Forelimb muscle (tissue), 1 donor: ENCODE data around the gene HOXC9. TPM values are rescaled to one million over a fixed set of nuclear protein-coding genes. Genes with fewer than 3 reads are reported as not detected.

Source experiments
- DNase-seq: peaks from one replicate; pipeline ENCODE4 v3.0.0-alpha.2; 2013; ENCODE audit warnings: low read depth
- polyA plus RNA-seq: library from polyadenylated mRNA; unstranded; fragments of 120-200 nt; gene quantifications from one replicate; pipeline ENCODE4 v1.2.1, GENCODE V29; 2013; ENCODE audit not compliant: insufficient read length

The HOXC9 gene
- polyA plus RNA-seq, 1 donor, result 0.52 TPM

DNA sequence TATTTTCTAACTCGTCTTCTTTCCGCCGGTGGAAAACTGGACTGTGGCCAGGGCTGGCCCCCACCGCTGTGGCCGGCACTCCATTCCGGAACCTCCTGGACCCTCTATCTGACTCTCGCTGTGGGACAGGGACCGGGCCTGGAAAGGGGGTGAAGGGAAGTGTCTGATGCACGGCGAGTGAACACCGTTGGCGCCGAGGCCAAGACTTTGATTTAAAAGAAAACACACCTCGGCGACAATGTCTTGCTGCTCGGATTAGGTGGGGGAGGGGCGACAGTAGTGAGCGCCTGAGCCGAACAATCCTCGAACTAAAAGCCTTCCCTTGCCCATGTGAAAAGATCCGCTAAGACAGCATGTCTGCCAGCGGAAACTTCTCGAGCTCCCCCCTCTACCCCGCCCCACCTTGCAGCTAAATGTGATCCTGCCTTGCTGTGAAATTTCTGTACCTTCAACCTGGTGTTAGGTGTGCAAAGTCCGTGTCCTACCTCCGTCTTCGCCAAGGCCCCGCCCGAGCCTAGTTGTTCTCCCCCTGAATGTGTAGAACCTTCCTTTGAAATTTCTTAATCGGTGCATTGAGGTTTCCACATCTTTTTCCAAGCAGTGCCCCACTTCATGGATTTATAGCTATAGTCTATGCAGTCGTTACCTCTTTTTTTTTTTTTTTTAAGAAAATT is 24.3 kb upstream of the HOXC9 start:
- DNase-seq, result no peak

GRCh38 chr12:53976172-53976822 is 23.7 kb upstream of the HOXC9 start:
- no peak for DNase-seq

GRCh38 chr12:53976823-53977595 is 23.0 kb upstream of the HOXC9 start:
- DNase-seq, result no peak

- DNase-seq, result no peak
Measured at GRCh38 chr12:53977596-53978445, 22.1 kb upstream of the HOXC9 start.

DNA sequence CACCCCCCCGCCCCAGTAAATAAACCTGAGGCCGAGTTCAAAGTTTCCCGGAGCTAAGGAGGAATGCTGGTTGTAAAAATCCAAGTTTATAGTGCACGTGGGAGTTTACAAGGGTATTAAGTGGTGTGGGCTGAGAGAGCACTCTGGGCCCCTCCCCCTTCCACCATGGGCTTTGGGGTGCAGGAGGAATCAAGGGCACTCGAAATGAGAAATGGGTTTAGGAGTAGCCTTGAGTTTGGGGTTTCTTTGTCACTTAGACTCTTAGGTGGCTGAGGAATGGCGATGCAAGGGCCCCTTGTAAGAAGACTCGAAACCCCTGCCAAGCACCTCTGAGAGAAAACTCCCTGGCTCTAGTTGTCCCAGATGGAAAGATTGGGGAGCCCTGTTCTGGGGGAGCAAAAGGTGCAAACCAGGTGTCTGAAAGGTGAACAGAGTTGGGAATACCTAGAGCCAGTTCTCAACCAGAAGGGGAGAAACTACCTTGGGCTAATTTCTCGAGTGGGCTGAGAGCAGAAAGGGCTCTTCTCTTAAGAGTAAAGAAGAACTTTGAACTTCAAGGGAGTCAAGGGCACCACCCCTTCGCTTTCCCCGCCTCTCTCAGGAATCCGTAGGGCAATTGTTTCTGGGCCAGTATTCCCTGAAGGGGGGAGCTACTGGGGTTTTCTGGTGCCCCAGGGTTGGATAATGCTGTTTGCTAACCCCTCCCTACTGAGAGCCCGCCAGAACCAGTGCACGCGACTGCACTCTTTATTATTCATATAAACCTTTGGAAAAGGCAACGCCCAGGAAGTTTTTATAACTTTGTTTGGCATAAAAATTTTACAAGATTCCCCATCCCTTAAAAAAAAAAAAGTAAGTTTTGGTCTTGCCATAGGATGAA is 21.2 kb upstream of the HOXC9 start:
- DNase-seq, result no peak

GRCh38 chr12:53980104-53980801 is 19.7 kb upstream of the HOXC9 start:
- DNase-seq, result no peak

- no peak for DNase-seq
Measured at GRCh38 chr12:53980802-53981496, 19.0 kb upstream of the HOXC9 start.

GRCh38 chr12:53981634-53982565 is 18.1 kb upstream of the HOXC9 start:
- DNase-seq, result no peak

DNA sequence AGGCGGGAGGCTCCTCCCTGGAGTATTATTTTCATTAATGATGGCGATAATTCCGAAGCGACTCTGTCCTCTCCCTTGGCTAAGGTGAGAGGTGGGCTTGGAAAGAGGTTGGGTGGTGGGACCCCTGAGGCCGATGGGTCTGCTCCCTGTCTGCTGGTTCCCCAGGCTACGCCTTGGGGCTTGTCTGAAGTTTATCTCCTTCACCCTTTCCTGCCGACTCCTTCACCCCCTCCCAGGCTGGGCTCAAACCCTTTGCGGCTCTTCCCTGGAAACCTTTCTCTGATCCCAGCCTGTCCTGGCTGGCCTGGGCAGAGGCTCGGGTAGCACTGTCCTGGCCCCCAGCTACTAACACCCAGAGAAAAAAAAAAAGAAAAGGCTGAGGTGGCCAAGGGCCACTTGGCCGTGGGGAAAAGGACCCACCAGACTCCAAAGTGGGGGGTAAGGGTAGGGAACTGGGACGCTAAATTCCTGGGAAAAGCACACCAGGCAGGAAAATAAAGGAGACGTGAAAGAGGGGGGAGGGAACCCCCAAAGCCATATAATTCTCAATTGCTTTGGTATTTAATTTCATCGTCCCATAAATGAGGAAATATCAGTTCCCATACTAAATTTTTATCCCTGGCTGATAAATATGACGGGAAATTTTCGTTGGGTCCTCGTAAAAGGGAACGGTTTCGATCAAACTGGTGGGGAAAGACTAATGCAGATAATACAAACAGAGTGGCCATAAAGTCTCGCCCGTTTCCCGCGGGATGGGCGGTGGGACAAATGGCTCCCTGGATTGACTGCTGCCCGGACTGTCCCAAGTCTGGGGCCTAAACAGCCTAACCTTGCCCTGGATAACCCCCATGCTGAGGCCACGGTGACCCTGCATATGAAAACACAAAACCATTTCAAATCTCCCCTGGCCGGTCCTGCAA is 17.1 kb upstream of the HOXC9 start:
- no peak for DNase-seq

- no peak for DNase-seq
Measured at GRCh38 chr12:53983568-53983949, 16.4 kb upstream of the HOXC9 start.

- no peak for DNase-seq
Measured at GRCh38 chr12:53983950-53984572, 15.9 kb upstream of the HOXC9 start.

- peak; percentile 57 for DNase-seq
Measured at GRCh38 chr12:53984901-53985691, 14.9 kb upstream of the HOXC9 start, which contains the start of gene HOXC10. Gene HOXC10, plus strand, starts transcription at chr12:53985146. Its CDS starts 114 bp downstream, at chr12:53985260.

- DNase-seq, result no peak
Measured at GRCh38 chr12:53985692-53985993, 14.3 kb upstream of the HOXC9 start.

DNA sequence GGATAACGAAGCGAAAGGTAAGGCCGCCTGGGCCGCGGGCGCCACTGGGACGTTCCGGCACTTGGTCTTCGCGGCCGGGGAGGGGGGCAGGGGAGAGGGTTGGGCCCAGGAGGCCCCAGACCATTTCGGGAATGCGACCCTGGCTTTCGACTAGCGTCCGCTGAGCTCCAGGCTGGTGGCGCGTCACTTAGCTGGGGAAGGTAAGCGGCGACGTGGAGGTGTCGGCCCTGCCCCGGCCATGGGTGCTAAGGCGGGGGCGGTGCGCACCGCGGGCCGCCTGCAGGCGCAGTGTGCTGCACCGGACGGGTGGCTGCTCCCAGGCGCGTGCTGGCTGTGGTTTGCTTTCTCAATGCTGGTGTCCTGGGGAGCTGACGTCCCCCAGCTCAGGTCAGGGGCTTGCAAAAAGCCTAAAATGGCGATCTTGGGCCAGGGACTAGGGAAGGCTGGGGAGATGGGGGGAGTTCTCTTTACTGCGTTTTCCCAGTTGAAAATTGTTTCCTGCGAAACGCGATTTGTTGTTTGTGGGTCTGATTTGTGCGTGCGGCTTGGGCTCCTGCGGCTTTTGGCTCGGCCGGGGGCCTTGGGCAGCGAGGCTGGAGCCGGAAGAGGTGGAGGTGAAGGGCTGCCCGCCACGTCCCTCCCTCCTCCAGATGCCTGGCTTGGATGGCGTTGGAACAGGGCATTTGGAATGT is 13.8 kb upstream of the HOXC9 start:
- DNase-seq, result no peak

DNA sequence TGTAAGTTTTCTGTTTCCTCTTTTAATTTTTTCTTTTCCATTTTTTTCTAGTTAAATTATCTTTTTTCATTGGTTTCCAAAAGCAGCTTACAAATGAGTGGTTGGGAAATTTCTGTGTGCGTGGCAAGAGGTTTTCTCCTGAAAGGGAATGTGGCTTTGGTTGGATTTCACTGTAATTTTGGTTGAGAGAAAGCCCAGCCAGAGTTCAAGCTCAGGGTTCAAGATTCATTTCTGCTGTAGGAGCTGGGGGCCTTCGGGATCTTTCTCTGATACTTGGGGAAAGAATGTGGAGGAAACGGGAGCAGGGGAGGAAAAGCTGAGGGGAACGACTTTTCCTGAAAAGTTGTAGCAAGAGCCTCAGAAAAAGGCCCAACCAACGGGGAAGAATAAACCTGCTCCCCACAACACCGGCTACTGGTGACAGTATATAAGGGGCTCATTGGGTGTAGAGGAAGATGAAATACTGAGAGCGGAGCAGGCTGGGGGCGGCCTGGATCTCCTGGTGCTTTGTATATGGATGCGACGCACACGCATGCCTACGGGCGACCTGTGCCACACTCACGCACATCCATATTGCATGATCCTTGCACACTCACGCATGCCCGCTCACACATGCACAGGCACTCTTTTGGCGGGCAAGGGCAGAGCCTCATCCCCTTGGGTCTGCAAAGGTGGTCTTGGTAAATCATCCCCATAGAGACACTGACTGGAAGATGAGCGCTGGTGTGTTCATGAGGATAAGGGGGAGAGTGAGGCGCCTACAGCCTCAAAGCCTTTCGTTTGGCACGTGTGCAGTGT is 13.1 kb upstream of the HOXC9 start:
- no peak for DNase-seq
